NT2/D1 (cell line): ENCODE measurements around the gene TENM3.

ENCODE experiments used
- SUZ12 ChIP-seq: IDR thresholded peaks from 2 replicates; pipeline ENCODE4 v1.6.1; 2011; ENCODE audit not compliant: insufficient read length, insufficient read depth; ENCODE audit errors: extremely low read depth
- YY1 ChIP-seq: IDR thresholded peaks from 2 replicates; pipeline ENCODE4 v1.6.1; 2011; ENCODE audit not compliant: insufficient read length, insufficient read depth
- ZNF274 ChIP-seq: IDR thresholded peaks from 2 replicates; pipeline ENCODE4 v1.6.1; 2011; ENCODE audit warnings: mild to moderate bottlenecking, low read depth, low read length

GRCh38 chr4:182309877-182310276 lies 66.7 kb downstream of the TENM3 start:
- no peak for TF ChIP-seq YY1
- no peak for TF ChIP-seq ZNF274
- TF ChIP-seq SUZ12 = no peak
